DND-41 (cell line): ENCODE measurements around the gene CLMN.

ENCODE experiments used
- CTCF ChIP-seq: IDR thresholded peaks from 2 replicates; pipeline ENCODE4 v1.5.1; 2012; ENCODE audit warnings: borderline replicate concordance, low read length, moderate library complexity, mild to moderate bottlenecking; ENCODE audit not compliant: poor library complexity, severe bottlenecking; ENCODE audit errors: extremely low read depth
- EZH2 ChIP-seq: IDR thresholded peaks from 3 replicates; pipeline ENCODE4 v1.6.1; 2012; ENCODE audit warnings: borderline replicate concordance, low read depth, mild to moderate bottlenecking, moderate library complexity, low read length, inconsistent platforms; ENCODE audit not compliant: severe bottlenecking

DNA sequence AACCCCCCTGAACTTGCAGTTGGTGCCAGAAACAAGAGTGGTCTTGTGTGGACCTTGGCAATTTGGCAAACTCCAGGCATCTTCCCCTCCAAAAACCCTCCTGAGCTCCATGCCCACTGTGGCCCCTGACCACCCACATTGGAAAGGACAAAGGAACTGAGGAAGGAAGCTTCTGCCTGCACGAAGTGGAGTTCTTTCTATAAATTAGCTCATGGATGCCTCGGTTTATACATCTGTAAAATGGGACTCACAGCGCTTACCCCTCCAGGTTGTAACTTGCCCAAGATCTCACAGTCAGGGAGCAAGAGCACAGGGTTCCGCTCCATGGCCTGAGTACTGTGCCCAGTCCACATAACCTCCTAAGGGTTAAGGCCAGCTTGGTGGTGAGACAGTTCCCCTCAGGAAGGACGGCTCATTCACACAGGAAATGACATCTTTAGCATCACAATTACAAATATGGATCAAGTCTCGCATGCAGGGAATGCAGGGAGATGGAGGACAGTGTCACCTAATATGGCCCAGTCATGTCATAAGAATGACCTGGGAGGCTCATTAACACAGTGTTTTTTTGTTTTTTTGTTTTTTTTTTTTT is 66.6 kb downstream of the CLMN start:
- TF ChIP-seq CTCF (no peak), EZH2 (no peak)
